ENCODE data around the gene DDX1. TPM values are rescaled to one million over a fixed set of nuclear protein-coding genes. Genes with fewer than 3 reads are reported as not detected.

Gene DDX1
- total RNA-seq, 2 experiments from 2014 or later = 55.4 to 55.6 TPM

GRCh38 chr2:15655123-15655887, 63.6 kb downstream of the DDX1 start:
- no peaks in the 10 kb centered on the region for H3K9me3 Mint-ChIP-seq
- CTCF ChIA-PET = no interaction called here
- H3K4me3 Mint-ChIP-seq = no peak overlapping the region
- no peaks in the 10 kb centered on the region for H3K36me3 Mint-ChIP-seq (ENCODE audit: low read depth)
- no peak overlapping the region for H3K27ac Mint-ChIP-seq
- H3K4me1 Mint-ChIP-seq = no peaks in the 10 kb centered on the region
- no peak for DNase-seq
- peaks cover 3% of the 10 kb centered on the region for H3K27me3 Mint-ChIP-seq
- POLR2A ChIA-PET = no interaction called here

GRCh38 chr2:15656090-15656489, 64.4 kb downstream of the DDX1 start:
- ChIA-PET POLR2A (no interaction called here), CTCF (no interaction called here)
- H3K27me3 Mint-ChIP-seq = peaks cover 5% of the 10 kb centered on the region
- H3K4me1 Mint-ChIP-seq = no peaks in the 10 kb centered on the region
- no peak overlapping the region for H3K4me3 Mint-ChIP-seq
- H3K9me3 Mint-ChIP-seq = no peaks in the 10 kb centered on the region
- DNase-seq = no peak
- no peaks in the 10 kb centered on the region for H3K36me3 Mint-ChIP-seq (ENCODE audit: low read depth)
- no peak overlapping the region for H3K27ac Mint-ChIP-seq

GRCh38 chr2:15657759-15658158, 66.1 kb downstream of the DDX1 start:
- H3K9me3 Mint-ChIP-seq = no peaks in the 10 kb centered on the region
- no peak for DNase-seq
- ChIA-PET POLR2A (no interaction called here), CTCF (no interaction called here)
- H3K4me3 Mint-ChIP-seq = no peak overlapping the region
- H3K27ac Mint-ChIP-seq = no peak overlapping the region
- H3K36me3 Mint-ChIP-seq (ENCODE audit: low read depth) = no peaks in the 10 kb centered on the region
- H3K4me1 Mint-ChIP-seq = no peaks in the 10 kb centered on the region
- H3K27me3 Mint-ChIP-seq = peaks cover 7% of the 10 kb centered on the region

DNA sequence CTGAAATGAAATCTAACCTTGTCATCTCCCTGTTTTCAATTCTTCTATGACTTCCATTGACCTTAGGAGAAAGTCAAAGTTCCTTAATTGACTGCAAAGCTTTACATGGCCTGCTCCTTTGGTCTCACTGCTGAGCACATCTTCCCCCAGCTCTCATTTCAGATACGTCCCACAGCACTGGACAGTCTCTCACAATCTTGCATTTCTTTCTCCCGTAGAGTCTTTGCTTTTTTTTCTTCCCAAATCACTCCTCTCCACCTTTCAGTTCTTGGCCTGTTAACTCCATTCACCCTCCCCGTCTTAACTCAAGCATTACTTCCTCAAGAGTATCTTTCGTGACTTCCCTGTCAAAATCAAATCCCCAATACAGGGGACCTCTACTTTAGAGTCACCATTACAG, 67.2 kb downstream of the DDX1 start:
- H3K27ac Mint-ChIP-seq = no peak overlapping the region
- DNase-seq = no peak
- ChIA-PET POLR2A (no interaction called here), CTCF (no interaction called here)
- H3K4me1 Mint-ChIP-seq = no peaks in the 10 kb centered on the region
- peaks cover 7% of the 10 kb centered on the region for H3K27me3 Mint-ChIP-seq
- H3K36me3 Mint-ChIP-seq (ENCODE audit: low read depth) = no peaks in the 10 kb centered on the region
- no peaks in the 10 kb centered on the region for H3K9me3 Mint-ChIP-seq
- no peak overlapping the region for H3K4me3 Mint-ChIP-seq

DNA sequence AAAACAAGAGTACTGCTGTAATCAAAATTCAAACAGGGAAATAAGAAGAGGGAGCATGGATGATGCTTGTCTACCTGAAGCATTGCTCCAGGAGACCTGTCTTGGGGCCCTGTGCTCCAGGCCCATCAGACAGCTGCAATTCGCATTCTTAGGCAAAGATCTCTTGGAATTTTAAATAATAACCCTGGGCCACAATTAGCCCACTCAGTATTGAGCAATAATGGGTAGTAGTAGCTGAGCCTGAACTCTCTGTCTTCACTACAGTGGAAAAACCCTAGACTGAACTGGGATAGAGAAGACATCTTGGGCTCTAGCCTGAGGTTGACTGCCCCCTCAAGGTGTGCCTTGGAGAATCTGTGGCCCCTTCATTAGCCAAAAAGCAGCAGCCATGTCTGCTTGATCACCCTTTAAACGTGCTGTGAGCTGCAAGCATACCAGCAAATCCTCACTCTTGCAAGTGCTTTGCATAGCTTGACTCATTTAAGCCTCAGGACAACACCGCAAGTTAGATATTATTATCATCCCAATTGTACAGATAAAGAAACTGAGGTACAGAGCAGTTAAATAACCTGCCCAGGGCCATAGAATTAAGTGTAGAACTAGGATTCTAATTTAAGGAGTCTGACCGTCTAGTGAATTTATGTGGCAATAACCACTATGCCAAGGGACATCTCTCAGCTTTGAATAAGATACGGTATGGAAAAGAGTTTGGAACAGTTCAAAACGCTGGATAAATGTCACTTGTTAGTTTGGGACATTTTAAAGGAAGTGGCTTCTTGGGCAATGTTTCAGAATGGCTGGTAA, 69.0 kb downstream of the DDX1 start:
- peaks cover 7% of the 10 kb centered on the region for H3K27me3 Mint-ChIP-seq
- H3K4me1 Mint-ChIP-seq = no peaks in the 10 kb centered on the region
- ChIA-PET POLR2A (no interaction called here), CTCF (no interaction called here)
- no peaks in the 10 kb centered on the region for H3K9me3 Mint-ChIP-seq
- no peak overlapping the region for H3K4me3 Mint-ChIP-seq
- no peaks in the 10 kb centered on the region for H3K36me3 Mint-ChIP-seq (ENCODE audit: low read depth)
- no peak overlapping the region for H3K27ac Mint-ChIP-seq
- no peak for DNase-seq

- no peaks in the 10 kb centered on the region for H3K36me3 Mint-ChIP-seq (ENCODE audit: low read depth)
- H3K4me3 Mint-ChIP-seq = no peak overlapping the region
- ChIA-PET CTCF (no interaction called here), POLR2A (no interaction called here)
- H3K4me1 Mint-ChIP-seq = no peaks in the 10 kb centered on the region
- H3K27ac Mint-ChIP-seq = no peak overlapping the region
- H3K9me3 Mint-ChIP-seq = no peaks in the 10 kb centered on the region
- no peak for DNase-seq
- peaks cover 7% of the 10 kb centered on the region for H3K27me3 Mint-ChIP-seq
These were observed 69.6 kb downstream of the DDX1 start for GRCh38 chr2:15661295-15661569.

DNA sequence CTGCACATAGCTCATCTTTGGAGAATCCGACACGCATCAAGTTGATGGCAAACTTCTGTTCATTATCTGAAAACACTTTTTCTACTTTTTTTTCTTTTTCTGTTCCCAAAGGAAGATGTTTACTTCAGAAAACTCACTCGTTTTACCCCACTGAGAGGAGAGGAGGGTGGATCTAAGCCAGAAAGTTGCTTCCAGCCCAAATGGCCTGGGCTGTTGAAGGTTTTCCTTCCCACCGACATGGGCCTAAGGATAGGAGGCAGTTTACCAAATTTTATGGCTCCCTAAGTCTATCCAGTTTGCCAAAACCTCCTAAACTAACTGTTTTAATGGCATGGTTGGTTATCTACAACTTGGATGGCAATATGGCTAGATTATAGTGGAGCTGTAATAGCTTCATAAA, 70.4 kb downstream of the DDX1 start:
- ChIA-PET CTCF (no interaction called here), POLR2A (interaction anchor here (0.6 kb wide), 1 partner anchor 48 kb away, joined by 4 read pairs; no protein-coding TSS in a partner anchor)
- Mint-ChIP-seq H3K27ac (no peak overlapping the region), H3K9me3 (no peaks in the 10 kb centered on the region), H3K27me3 (peaks cover 7% of the 10 kb centered on the region), H3K4me3 (no peak overlapping the region), H3K4me1 (no peaks in the 10 kb centered on the region), H3K36me3 (ENCODE audit: low read depth) (no peaks in the 10 kb centered on the region)
- no peak for DNase-seq

DNA sequence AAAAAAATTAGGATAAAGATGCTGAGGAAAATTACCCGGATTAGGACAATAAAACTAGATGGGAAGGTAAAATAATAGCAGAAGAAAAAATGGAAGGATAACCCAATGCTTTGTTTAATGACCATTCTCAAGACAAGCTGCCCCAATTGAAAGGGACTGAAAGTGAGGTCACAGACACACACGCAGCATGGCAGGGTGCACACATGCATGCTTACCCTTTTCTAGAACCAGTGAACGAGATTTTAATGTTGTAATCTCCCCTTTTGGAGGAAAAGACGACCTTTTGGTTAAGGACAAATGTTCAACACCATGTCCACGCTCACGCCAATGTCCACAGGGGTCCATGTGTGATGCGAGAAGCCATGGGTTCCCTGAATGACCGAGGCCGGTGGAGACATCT, 70.9 kb downstream of the DDX1 start:
- no peaks in the 10 kb centered on the region for H3K4me1 Mint-ChIP-seq
- ChIA-PET POLR2A (no interaction called here), CTCF (no interaction called here)
- H3K9me3 Mint-ChIP-seq = no peaks in the 10 kb centered on the region
- peaks cover 7% of the 10 kb centered on the region for H3K27me3 Mint-ChIP-seq
- H3K36me3 Mint-ChIP-seq (ENCODE audit: low read depth) = no peaks in the 10 kb centered on the region
- no peak overlapping the region for H3K27ac Mint-ChIP-seq
- DNase-seq = no peak
- no peak overlapping the region for H3K4me3 Mint-ChIP-seq

DNA sequence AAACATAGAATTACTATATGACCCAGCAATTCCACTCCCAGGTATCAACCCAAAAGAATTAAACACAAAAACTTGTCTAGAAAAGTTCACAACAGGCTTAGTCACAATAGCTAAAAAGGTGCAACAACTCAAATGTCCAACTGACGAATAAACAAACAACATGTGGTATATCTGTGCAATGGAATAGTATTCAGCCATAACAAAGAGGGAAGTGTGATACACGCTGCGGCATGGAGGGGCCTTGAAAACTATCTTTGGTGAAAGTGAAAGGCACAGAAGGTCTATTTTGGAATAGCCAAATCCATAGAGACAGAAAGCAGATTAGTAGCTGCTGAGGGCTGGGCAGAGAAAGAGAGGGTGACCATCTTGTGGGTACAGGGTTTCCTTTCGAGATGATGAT, 72.1 kb downstream of the DDX1 start:
- H3K4me3 Mint-ChIP-seq = no peak overlapping the region
- H3K36me3 Mint-ChIP-seq (ENCODE audit: low read depth) = no peaks in the 10 kb centered on the region
- H3K9me3 Mint-ChIP-seq = no peaks in the 10 kb centered on the region
- no peak for DNase-seq
- POLR2A ChIA-PET = no interaction called here
- H3K27ac Mint-ChIP-seq = no peak overlapping the region
- H3K27me3 Mint-ChIP-seq = peaks cover 7% of the 10 kb centered on the region
- no peaks in the 10 kb centered on the region for H3K4me1 Mint-ChIP-seq
- CTCF ChIA-PET = no interaction called here

GRCh38 chr2:15664273-15665066, 72.8 kb downstream of the DDX1 start:
- ChIA-PET CTCF (no interaction called here), POLR2A (no interaction called here)
- Mint-ChIP-seq H3K4me3 (no peak overlapping the region), H3K9me3 (no peaks in the 10 kb centered on the region), H3K36me3 (ENCODE audit: low read depth) (no peaks in the 10 kb centered on the region), H3K4me1 (no peaks in the 10 kb centered on the region), H3K27ac (no peak overlapping the region), H3K27me3 (peaks cover 4% of the 10 kb centered on the region)
- no peak for DNase-seq

DNA sequence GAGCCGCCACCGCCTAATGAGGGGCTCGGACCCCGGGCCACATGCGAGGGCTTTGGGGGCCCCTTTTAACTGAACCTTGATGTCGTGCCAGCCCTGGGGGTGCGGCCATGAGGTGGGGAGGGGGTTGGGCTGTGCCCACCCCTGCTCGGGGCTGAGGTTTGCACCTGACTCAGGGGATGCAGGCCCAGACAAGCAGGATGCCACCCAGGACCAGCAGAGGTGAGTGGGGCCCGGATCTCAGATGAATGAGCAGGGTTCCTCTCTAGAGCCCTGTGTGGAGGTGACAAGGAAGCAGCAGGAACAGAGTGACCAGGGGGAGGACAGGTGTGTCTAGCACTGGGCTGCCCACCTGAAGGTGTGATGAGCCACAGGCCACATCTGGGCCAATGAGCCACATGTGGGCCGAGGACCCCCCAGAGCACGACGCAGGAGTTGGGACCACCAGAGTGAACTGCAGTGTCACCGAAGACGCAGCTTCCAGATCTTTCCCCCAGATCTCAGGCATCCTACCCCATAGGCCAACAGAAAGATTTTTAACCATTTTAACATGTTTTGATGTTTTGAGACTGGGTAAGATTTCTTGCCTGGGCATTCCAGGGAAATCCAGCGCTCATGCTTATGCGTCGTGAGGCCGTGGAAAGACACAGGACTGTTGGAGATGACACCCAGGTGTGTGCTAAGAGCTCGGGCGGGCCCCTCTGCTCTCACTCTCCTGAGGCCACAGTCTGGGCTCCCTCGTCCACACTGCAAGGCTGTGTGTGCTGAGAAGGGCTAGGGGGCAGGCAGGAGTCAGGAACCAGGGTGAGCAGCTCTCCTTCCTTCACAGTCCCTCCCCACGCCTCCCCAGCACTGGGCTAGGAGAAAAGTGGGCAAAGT, 73.6 kb downstream of the DDX1 start:
- ChIA-PET CTCF (no interaction called here), POLR2A (no interaction called here)
- Mint-ChIP-seq H3K4me1 (no peaks in the 10 kb centered on the region), H3K4me3 (no peak overlapping the region), H3K9me3 (no peaks in the 10 kb centered on the region), H3K27me3 (peaks cover 4% of the 10 kb centered on the region), H3K36me3 (ENCODE audit: low read depth) (no peaks in the 10 kb centered on the region), H3K27ac (no peak overlapping the region)
- DNase-seq = no peak

GRCh38 chr2:15665943-15666460, 74.3 kb downstream of the DDX1 start:
- DNase-seq = no peak
- ChIA-PET POLR2A (no interaction called here), CTCF (no interaction called here)
- Mint-ChIP-seq H3K4me3 (no peak overlapping the region), H3K4me1 (no peaks in the 10 kb centered on the region), H3K9me3 (no peaks in the 10 kb centered on the region), H3K36me3 (ENCODE audit: low read depth) (no peaks in the 10 kb centered on the region), H3K27me3 (peaks cover 3% of the 10 kb centered on the region), H3K27ac (no peak overlapping the region)
